Activated T-helper 1 cell treated with anti-CD3 and anti-CD28 coated beads, Interleukin-12 subunit alpha, Interleukin-12 subunit beta, Interleukin-2, Interleukin-4 antibody, amounts not matched to agents 30 ng/mL and 10 ng/mL and 1 ng/mL, durations not matched to agents 14 hours and 24 hours and 36 hours (primary cell): ENCODE data around the gene GPSM1. TPM values are rescaled to one million over a fixed set of nuclear protein-coding genes. Genes with fewer than 3 reads are reported as not detected.

Source experiments
- DNase-seq: peaks from one replicate; pipeline ENCODE4 v3.0.0; 2021; ENCODE audit warnings: low spot score
- H3K27ac Mint-ChIP-seq: one replicate; pipeline ENCODE4 v1.8.0; 2021; ENCODE audit warnings: mild to moderate bottlenecking, mixed read lengths
- H3K27me3 Mint-ChIP-seq: one replicate; pipeline ENCODE4 v1.8.0; 2022; ENCODE audit warnings: mild to moderate bottlenecking, moderate library complexity, mixed read lengths; ENCODE audit not compliant: insufficient read depth
- H3K36me3 Mint-ChIP-seq: one replicate; pipeline ENCODE4 v1.8.0; 2021; ENCODE audit warnings: low read depth, mixed read lengths
- H3K4me1 Mint-ChIP-seq: one replicate; pipeline ENCODE4 v1.8.0; 2021; ENCODE audit warnings: low read depth, mixed read lengths
- H3K4me3 Mint-ChIP-seq: one replicate; pipeline ENCODE4 v1.8.0; 2021; ENCODE audit warnings: mild to moderate bottlenecking, moderate library complexity, mixed read lengths
- H3K9me3 Mint-ChIP-seq: one replicate; pipeline ENCODE4 v1.8.0; 2021; ENCODE audit warnings: mixed read lengths
- intact Hi-C: fragments of 100-400 bp; cut with micrococcal nuclease; formaldehyde crosslinking; loops from one replicate; pipeline ENCODE4 v1.15.1; 2024
- total RNA-seq: library from RNA; stranded (reverse); gene quantifications from 2 replicates; pipeline ENCODE4 v1.2.3, GENCODE V29; 2022

Gene GPSM1
- total RNA-seq, 1 donor from 2014 or later, result 19.1 TPM

- intact Hi-C loops, result no loop called here
- Mint-ChIP-seq H3K4me3 (no peak overlapping the region), H3K27ac (no peak overlapping the region), H3K27me3 (no peaks in the 10 kb centered on the region), H3K4me1 (no peaks in the 10 kb centered on the region), H3K36me3 (no peaks in the 10 kb centered on the region), H3K9me3 (no peaks in the 10 kb centered on the region)
- no peak for DNase-seq
These were observed 28.5 kb downstream of the GPSM1 start for GRCh38 chr9:136355616-136356557.

GRCh38 chr9:136357202-136357725 lies 29.9 kb downstream of the GPSM1 start:
- H3K36me3 Mint-ChIP-seq, result peaks cover 2% of the 10 kb centered on the region
- no peak for DNase-seq
- intact Hi-C loops, result no loop called here
- no peak overlapping the region for H3K4me3 Mint-ChIP-seq
- H3K27me3 Mint-ChIP-seq, result no peaks in the 10 kb centered on the region
- no peak overlapping the region for H3K27ac Mint-ChIP-seq
- H3K9me3 Mint-ChIP-seq, result no peaks in the 10 kb centered on the region
- no peaks in the 10 kb centered on the region for H3K4me1 Mint-ChIP-seq

GRCh38 chr9:136358016-136358415 lies 30.7 kb downstream of the GPSM1 start:
- Mint-ChIP-seq H3K27me3 (no peaks in the 10 kb centered on the region), H3K4me1 (peaks cover 6% of the 10 kb centered on the region), H3K27ac (no peak overlapping the region), H3K9me3 (no peaks in the 10 kb centered on the region), H3K36me3 (peaks cover 2% of the 10 kb centered on the region), H3K4me3 (no peak overlapping the region)
- intact Hi-C loops, result no loop called here
- DNase-seq, result no peak

GRCh38 chr9:136358888-136359287 lies 31.5 kb downstream of the GPSM1 start:
- Mint-ChIP-seq H3K4me1 (peaks cover 6% of the 10 kb centered on the region), H3K9me3 (no peaks in the 10 kb centered on the region), H3K27me3 (no peaks in the 10 kb centered on the region), H3K4me3 (no peak overlapping the region), H3K36me3 (peaks cover 2% of the 10 kb centered on the region), H3K27ac (no peak overlapping the region)
- no peak for DNase-seq
- intact Hi-C loops, result no loop called here

GRCh38 chr9:136359774-136360718 lies 32.7 kb downstream of the GPSM1 start:
- H3K27me3 Mint-ChIP-seq, result no peaks in the 10 kb centered on the region
- intact Hi-C loops, result no loop called here
- no peak overlapping the region for H3K27ac Mint-ChIP-seq
- peaks cover 6% of the 10 kb centered on the region for H3K4me1 Mint-ChIP-seq
- no peak overlapping the region for H3K4me3 Mint-ChIP-seq
- peaks cover 4% of the 10 kb centered on the region for H3K36me3 Mint-ChIP-seq
- no peaks in the 10 kb centered on the region for H3K9me3 Mint-ChIP-seq
- DNase-seq, result no peak

- Mint-ChIP-seq H3K36me3 (peaks cover 4% of the 10 kb centered on the region), H3K27ac (no peak overlapping the region), H3K4me3 (no peak overlapping the region), H3K9me3 (no peaks in the 10 kb centered on the region), H3K27me3 (no peaks in the 10 kb centered on the region), H3K4me1 (peaks cover 6% of the 10 kb centered on the region)
- intact Hi-C loops, result no loop called here
- no peak for DNase-seq
These were observed 33.9 kb downstream of the GPSM1 start for GRCh38 chr9:136361047-136361753.

GRCh38 chr9:136361754-136362449 lies 34.6 kb downstream of the GPSM1 start:
- Mint-ChIP-seq H3K4me3 (no peak overlapping the region), H3K36me3 (peaks cover 4% of the 10 kb centered on the region), H3K27ac (no peak overlapping the region), H3K4me1 (peaks cover 6% of the 10 kb centered on the region), H3K9me3 (no peaks in the 10 kb centered on the region), H3K27me3 (no peaks in the 10 kb centered on the region)
- intact Hi-C loops, result loop anchor here (2.0 kb wide), 1 partner anchor 725 kb away; the partner anchor contains the start of gene MAN1B1
- no peak for DNase-seq

- Mint-ChIP-seq H3K36me3 (peaks cover 4% of the 10 kb centered on the region), H3K9me3 (no peaks in the 10 kb centered on the region), H3K4me3 (peak overlapping the region; percentile 83), H3K27me3 (no peaks in the 10 kb centered on the region), H3K4me1 (peaks cover 6% of the 10 kb centered on the region), H3K27ac (no peak overlapping the region)
- intact Hi-C loops, result loop anchor here (2.0 kb wide), 1 partner anchor 724 kb away; the partner anchor contains the start of gene MAN1B1
- DNase-seq, result no peak
These were observed 35.1 kb downstream of the GPSM1 start for GRCh38 chr9:136362450-136362784.

- Mint-ChIP-seq H3K4me1 (peaks cover 6% of the 10 kb centered on the region), H3K4me3 (peak within 1 kb of the TSS; percentile 83), H3K27ac (peak within 1 kb of the TSS; percentile 79), H3K27me3 (no peaks in the 10 kb centered on the region), H3K36me3 (peaks cover 4% of the 10 kb centered on the region), H3K9me3 (no peaks in the 10 kb centered on the region)
- intact Hi-C loops, result loop anchor here (1.0 to 2.0 kb wide), 9 partner anchors 21 to 723 kb away; partner anchors contain the start of genes ENTR1, INPP5E, MAN1B1 and PMPCA
- DNase-seq, result peak; percentile 91
These were observed 36.0 kb downstream of the GPSM1 start, which contains the start of gene DNLZ for GRCh38 chr9:136363106-136363948. DNLZ (minus strand) TSS chr9:136363744; CDS start chr9:136363714, 30 bp downstream.

- no peaks in the 10 kb centered on the region for H3K9me3 Mint-ChIP-seq
These were observed 36.8 kb downstream of the GPSM1 start for GRCh38 chr9:136363949-136364748.

More at GRCh38 chr9:136363949-136364748, 36.8 kb downstream of the GPSM1 start:
- intact Hi-C loops, result loop anchor here (1.0 to 2.0 kb wide), 9 partner anchors 22 to 723 kb away; partner anchors contain the start of genes ENTR1, INPP5E, MAN1B1 and PMPCA
- no peak overlapping the region for H3K27ac Mint-ChIP-seq
- H3K36me3 Mint-ChIP-seq, result peaks cover 4% of the 10 kb centered on the region
- peaks cover 6% of the 10 kb centered on the region for H3K4me1 Mint-ChIP-seq
- no peaks in the 10 kb centered on the region for H3K27me3 Mint-ChIP-seq
- DNase-seq, result no peak
- peak overlapping the region; percentile 69 for H3K4me3 Mint-ChIP-seq
